Lower lobe of right lung (tissue), 2 donors: ENCODE results near the gene CLCA4. TPM values are rescaled to one million over a fixed set of nuclear protein-coding genes. Genes with fewer than 3 reads are reported as not detected.
"Not testable (repeated sequence)": the region's sequence is repeated elsewhere in the genome, so short reads cannot be mapped to it uniquely, and the experiment has no call there.

Experiments
- ATAC-seq, 2 donors: fragments of 200-7000 bp; cut with Tn5 transposase; one replicate each; pipeline ENCODE4 v1.9.1; 2020 to 2022; ENCODE audit warnings: mild to moderate bottlenecking in 2 of 2, moderate library complexity in 2 of 2
- DNase-seq: peaks from one replicate; pipeline ENCODE4 v3.0.0-alpha.2; 2020
- H3K27ac ChIP-seq: fragments of 200-600 bp; one replicate; pipeline ENCODE4 v1.8.0; 2022
- H3K27me3 ChIP-seq: fragments of 200-600 bp; one replicate; pipeline ENCODE4 v1.8.0; 2022; ENCODE audit warnings: low read depth
- H3K36me3 ChIP-seq: fragments of 200-600 bp; one replicate; pipeline ENCODE4 v1.8.0; 2022; ENCODE audit warnings: mild to moderate bottlenecking
- H3K4me1 ChIP-seq: fragments of 200-600 bp; one replicate; pipeline ENCODE4 v1.8.0; 2022
- H3K4me3 ChIP-seq: fragments of 200-600 bp; one replicate; pipeline ENCODE4 v1.8.0; 2022; ENCODE audit warnings: mild to moderate bottlenecking
- H3K9me3 ChIP-seq: fragments of 200-600 bp; one replicate; pipeline ENCODE4 v1.8.0; 2022
- intact Hi-C: fragments of 100-400 bp; cut with DNase I; formaldehyde crosslinking; loops from one replicate; pipeline ENCODE4 v1.11.0; 2022
- total RNA-seq: library from RNA; stranded (reverse); fragmentation: NEBNext Ultra II Directional; extraction: Animal tissue kit (Norgen Biotek cat#: 25700); gene quantifications from one replicate; pipeline ENCODE4 v1.2.1, GENCODE V29; 2021
- TF ChIP-seq, protein P1 (sequence below): fragments of 200-600 bp; IDR thresholded peaks from one replicate; pipeline ENCODE4 v1.8.0; 2022; ENCODE audit warnings: antibody characterized with exemption, mild to moderate bottlenecking
- donor health status: DM: no; HTN: yes; CAD: no; lungs with severe emphysema.

The CLCA4 gene
- total RNA-seq, 1 donor from 2014 or later, result not detected

DNA sequence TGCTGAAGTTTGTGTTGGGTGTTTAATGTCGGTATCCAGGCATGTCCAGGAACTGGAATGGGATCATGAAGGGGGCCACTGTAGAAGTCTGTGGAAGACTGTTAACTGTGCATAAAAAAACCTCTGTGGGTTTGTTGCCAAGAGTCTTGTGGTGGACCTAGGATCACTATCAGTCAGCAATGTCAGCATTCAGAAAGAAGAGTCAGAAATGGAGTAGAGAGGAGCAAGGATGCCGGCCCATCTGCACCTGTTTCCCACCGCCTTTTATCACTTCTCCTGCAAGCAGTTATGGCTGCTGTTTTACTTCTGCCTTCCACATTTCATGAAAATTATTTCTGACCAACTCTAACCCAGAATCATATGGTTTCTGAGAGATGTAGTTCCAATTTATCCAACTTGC lies 36.7 kb downstream of the CLCA4 start:
- no peaks in the 10 kb centered on the region for H3K27me3 ChIP-seq
- TF ChIP-seq, protein P1, sequence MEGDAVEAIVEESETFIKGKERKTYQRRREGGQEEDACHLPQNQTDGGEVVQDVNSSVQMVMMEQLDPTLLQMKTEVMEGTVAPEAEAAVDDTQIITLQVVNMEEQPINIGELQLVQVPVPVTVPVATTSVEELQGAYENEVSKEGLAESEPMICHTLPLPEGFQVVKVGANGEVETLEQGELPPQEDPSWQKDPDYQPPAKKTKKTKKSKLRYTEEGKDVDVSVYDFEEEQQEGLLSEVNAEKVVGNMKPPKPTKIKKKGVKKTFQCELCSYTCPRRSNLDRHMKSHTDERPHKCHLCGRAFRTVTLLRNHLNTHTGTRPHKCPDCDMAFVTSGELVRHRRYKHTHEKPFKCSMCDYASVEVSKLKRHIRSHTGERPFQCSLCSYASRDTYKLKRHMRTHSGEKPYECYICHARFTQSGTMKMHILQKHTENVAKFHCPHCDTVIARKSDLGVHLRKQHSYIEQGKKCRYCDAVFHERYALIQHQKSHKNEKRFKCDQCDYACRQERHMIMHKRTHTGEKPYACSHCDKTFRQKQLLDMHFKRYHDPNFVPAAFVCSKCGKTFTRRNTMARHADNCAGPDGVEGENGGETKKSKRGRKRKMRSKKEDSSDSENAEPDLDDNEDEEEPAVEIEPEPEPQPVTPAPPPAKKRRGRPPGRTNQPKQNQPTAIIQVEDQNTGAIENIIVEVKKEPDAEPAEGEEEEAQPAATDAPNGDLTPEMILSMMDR, result no peak
- intact Hi-C loops, result no loop called here
- H3K27ac ChIP-seq, result no peak overlapping the region
- no peak overlapping the region for H3K4me3 ChIP-seq
- ATAC-seq (no peak), DNase-seq (no peak)
- no peaks in the 10 kb centered on the region for H3K36me3 ChIP-seq
- no peaks in the 10 kb centered on the region for H3K4me1 ChIP-seq
- H3K9me3 ChIP-seq, result no peaks in the 10 kb centered on the region

DNA sequence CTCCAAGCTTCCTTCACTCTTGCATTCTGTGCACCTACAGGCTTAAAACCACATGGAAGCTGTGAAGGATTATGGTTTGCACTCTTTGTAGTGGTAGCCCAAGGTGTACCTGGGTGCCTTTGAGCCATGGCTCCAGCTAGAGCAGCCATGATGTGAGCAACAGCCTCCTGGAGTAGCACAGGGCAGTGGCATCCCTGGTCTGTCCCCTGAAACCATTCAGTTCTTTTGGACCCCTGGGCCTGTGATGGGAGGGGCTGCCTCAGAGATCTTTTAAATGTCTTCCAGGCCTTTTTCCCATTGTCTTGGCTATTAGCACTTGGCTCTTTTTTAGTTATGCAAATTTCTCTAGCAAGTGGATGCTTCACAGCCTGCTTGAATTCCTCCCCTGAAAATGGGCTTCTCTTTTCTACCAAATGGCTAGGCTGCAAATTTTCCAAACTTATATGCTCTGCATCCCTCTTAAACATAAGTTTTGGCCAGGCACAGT lies 47.4 kb downstream of the CLCA4 start:
- TF ChIP-seq, protein P1, result no peak
- H3K27ac ChIP-seq, result no peak overlapping the region
- peaks cover 19% of the 10 kb centered on the region for H3K9me3 ChIP-seq
- no peaks in the 10 kb centered on the region for H3K36me3 ChIP-seq
- ATAC-seq (no peak), DNase-seq (no peak)
- intact Hi-C loops, result no loop called here
- H3K27me3 ChIP-seq, result no peaks in the 10 kb centered on the region
- H3K4me1 ChIP-seq, result no peaks in the 10 kb centered on the region
- H3K4me3 ChIP-seq, result no peak overlapping the region

DNA sequence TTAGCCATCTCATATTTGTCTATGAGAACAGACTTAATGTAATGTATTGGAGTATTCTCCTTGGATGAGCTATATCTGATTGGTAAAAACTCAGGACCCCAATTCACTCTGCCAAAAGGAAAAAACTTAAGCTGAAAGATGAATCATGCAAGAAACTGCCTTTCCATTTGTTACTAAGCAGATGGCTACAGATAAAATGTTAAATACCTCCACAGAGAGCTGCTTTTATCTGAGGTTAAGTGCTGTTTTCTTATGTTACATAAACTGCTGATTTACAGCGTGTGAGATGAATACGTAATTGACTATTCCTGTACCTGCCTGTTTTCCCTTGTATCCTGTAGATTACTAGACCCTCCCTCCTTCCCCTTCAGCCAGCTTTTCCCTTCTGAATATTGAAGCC lies 49.3 kb downstream of the CLCA4 start:
- no peaks in the 10 kb centered on the region for H3K27me3 ChIP-seq
- DNase-seq (no peak), ATAC-seq (no peak)
- H3K27ac ChIP-seq, result no peak overlapping the region
- intact Hi-C loops, result no loop called here
- peaks cover 19% of the 10 kb centered on the region for H3K9me3 ChIP-seq
- TF ChIP-seq, protein P1, result no peak
- H3K4me3 ChIP-seq, result no peak overlapping the region
- H3K4me1 ChIP-seq, result no peaks in the 10 kb centered on the region
- no peaks in the 10 kb centered on the region for H3K36me3 ChIP-seq

DNA sequence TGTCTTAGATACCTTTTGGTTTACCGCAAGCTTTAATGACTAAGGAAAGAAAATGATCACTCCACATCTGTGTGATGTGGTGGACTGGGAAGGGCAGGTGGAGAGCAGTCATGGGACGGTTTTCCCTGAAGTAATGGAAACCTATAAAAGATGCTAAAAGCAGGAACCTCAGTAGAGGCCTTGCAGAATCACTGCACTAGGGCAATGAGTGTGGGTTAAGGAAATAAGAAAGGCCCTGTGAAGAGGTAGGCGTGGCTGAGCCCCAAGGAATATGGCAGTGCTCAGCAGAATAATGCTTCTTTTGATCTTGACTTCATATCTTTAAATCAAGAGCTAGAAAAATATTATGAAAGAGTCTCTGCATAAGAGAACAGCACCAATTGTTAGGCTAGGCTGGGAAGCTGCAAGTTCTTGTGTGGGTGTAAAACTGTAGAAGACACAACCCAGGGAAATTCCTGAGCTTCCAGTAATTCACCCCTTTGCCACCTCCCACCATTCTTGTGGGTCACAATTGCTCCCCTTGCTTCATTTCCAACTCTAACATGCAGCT lies 49.9 kb downstream of the CLCA4 start:
- no peaks in the 10 kb centered on the region for H3K27me3 ChIP-seq
- no peak overlapping the region for H3K4me3 ChIP-seq
- TF ChIP-seq, protein P1, result no peak
- intact Hi-C loops, result no loop called here
- DNase-seq (no peak), ATAC-seq (no peak)
- H3K9me3 ChIP-seq, result peaks cover 19% of the 10 kb centered on the region
- H3K4me1 ChIP-seq, result no peaks in the 10 kb centered on the region
- H3K27ac ChIP-seq, result no peak overlapping the region
- H3K36me3 ChIP-seq, result no peaks in the 10 kb centered on the region

DNA sequence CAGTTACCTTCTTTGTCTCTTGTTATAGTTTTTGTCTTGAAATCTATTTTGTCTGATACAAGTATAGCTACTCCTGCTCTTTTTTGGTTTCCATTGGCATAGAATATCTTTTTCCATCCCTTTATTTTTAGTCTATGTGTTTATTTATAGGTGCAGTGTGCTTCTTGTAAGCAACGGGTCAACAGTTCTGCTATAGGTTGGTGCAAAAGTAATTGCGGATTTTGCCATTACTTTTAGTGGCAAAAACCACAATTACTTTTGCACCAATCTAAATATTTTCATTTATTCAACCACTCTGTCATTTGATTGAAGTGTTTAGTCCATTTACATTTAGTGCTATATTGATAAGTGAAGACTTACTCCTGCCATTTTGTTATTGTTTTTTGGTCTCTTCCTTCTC lies 59.2 kb downstream of the CLCA4 start:
- H3K9me3 ChIP-seq, H3K4me1 ChIP-seq, H3K4me3 ChIP-seq, ATAC-seq, H3K36me3 ChIP-seq, H3K27ac ChIP-seq, DNase-seq, intact Hi-C loops, H3K27me3 ChIP-seq: not testable (repeated sequence)

DNA sequence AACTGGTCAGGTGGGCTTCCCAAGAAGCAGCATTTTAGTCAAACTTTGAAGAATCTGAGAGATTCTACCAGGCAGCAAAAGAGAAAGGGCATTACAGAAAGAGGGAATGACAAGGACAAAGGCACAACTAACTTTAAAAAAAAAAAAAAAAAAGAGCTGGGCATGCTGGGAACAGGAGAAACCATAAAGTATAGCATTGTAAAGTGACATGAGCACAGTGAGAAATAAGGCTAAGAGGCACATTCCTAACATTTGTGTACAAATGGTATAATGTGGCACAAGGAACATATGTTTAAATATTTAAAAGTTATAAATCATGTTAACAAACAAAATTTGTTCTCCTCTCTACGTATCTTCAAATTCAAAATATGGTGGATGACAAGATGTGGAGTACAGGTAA lies 69.6 kb downstream of the CLCA4 start:
- intact Hi-C loops, result no loop called here
- DNase-seq (no peak), ATAC-seq (no peak)
- Histone ChIP-seq H3K9me3 (no peaks in the 10 kb centered on the region), H3K36me3 (no peaks in the 10 kb centered on the region), H3K27me3 (no peaks in the 10 kb centered on the region), H3K27ac (no peak overlapping the region), H3K4me1 (no peaks in the 10 kb centered on the region), H3K4me3 (no peak overlapping the region)
- TF ChIP-seq, protein P1, result no peak
